Measurements from ENCODE around the gene R3HDML.

GRCh38 chr20:44306927-44307326 is 29.9 kb upstream of the R3HDML start:
- TF ChIP-seq, protein P1, sequence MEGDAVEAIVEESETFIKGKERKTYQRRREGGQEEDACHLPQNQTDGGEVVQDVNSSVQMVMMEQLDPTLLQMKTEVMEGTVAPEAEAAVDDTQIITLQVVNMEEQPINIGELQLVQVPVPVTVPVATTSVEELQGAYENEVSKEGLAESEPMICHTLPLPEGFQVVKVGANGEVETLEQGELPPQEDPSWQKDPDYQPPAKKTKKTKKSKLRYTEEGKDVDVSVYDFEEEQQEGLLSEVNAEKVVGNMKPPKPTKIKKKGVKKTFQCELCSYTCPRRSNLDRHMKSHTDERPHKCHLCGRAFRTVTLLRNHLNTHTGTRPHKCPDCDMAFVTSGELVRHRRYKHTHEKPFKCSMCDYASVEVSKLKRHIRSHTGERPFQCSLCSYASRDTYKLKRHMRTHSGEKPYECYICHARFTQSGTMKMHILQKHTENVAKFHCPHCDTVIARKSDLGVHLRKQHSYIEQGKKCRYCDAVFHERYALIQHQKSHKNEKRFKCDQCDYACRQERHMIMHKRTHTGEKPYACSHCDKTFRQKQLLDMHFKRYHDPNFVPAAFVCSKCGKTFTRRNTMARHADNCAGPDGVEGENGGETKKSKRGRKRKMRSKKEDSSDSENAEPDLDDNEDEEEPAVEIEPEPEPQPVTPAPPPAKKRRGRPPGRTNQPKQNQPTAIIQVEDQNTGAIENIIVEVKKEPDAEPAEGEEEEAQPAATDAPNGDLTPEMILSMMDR (IDR thresholded peaks at IDR 0.05), result no peak
- TF ChIP-seq EZH2 (IDR thresholded peaks at IDR 0.05), result no peak

Data from neural progenitor cell (in vitro differentiated cells).